K562 (cell line): ENCODE measurements around the gene AHCYL2. TPM values are rescaled to one million over a fixed set of nuclear protein-coding genes. Genes with fewer than 3 reads are reported as not detected.
A peak's percentile ranks its signal among the peaks of the same experiment; 100 is the strongest.

ENCODE experiments used
- CGGBP1 ChIP-seq: fragments of 250-450 bp; sonication (Bioruptor Pico); IDR thresholded peaks from 2 replicates; pipeline ENCODE4 v1.9.0; 2021; ENCODE audit warnings: mild to moderate bottlenecking
- CREB3 ChIP-seq: fragments of 450-650 bp; conservative IDR thresholded peaks from 2 replicates; pipeline ENCODE4 v1.6.1; 2016; ENCODE audit warnings: missing genetic modification characterization, low read depth, mild to moderate bottlenecking, missing compliant biosample characterization, moderate library complexity
- CTBP1 ChIP-seq: fragments of 450-650 bp; IDR thresholded peaks from 2 replicates; pipeline ENCODE4 v1.6.1; 2016; ENCODE audit warnings: borderline replicate concordance
- EP300 ChIP-seq: IDR thresholded peaks from 2 replicates; pipeline ENCODE4 v1.6.1; 2012; ENCODE audit warnings: low read length, improper control_type of control experiment
- GATAD2A ChIP-seq: fragments of 450-650 bp; IDR thresholded peaks from 2 replicates; pipeline ENCODE4 v1.6.1; 2017
- HDAC1 ChIP-seq, 2 experiments: fragments of 450-650 bp; IDR thresholded peaks; 2 replicates each; pipeline ENCODE4 v1.6.1; 2016 to 2017; ENCODE audit warnings: inconsistent platforms in 1 of 2, mild to moderate bottlenecking in 1 of 2, moderate library complexity in 1 of 2
- HDAC2 ChIP-seq: fragments of 450-650 bp; IDR thresholded peaks from 2 replicates; pipeline ENCODE4 v1.6.1; 2016; ENCODE audit warnings: mild to moderate bottlenecking
- JUND ChIP-seq, 2 experiments: IDR thresholded peaks; 2 replicates in 1 of 2; 3 replicates in 1 of 2; pipeline ENCODE4 v1.6.1; 2011; ENCODE audit warnings: borderline replicate concordance in 2 of 2, low read depth in 2 of 2, low read length in 2 of 2, improper control_type of control experiment in 1 of 2, missing biosample characterization in 1 of 2, missing genetic modification characterization in 1 of 2, missing genetic modification reagents in 1 of 2
- MAFK ChIP-seq: IDR thresholded peaks from 2 replicates; pipeline ENCODE4 v1.6.1; 2011; ENCODE audit warnings: low read length, improper control_type of control experiment
- MAZ ChIP-seq, 2 experiments: fragments of 450-650 bp in 1 of 2; sonication (generic) in 1 of 2; formaldehyde crosslinking; IDR thresholded peaks in 1 of 2; conservative IDR thresholded peaks in 1 of 2; 2 replicates each; pipeline versions ENCODE4 v1.4.0 to v1.5.0; 2020; ENCODE audit warnings: mild to moderate bottlenecking in 1 of 2, missing genetic modification reagents in 1 of 2
- MLLT1 ChIP-seq, 2 experiments: fragments of 450-650 bp; IDR thresholded peaks; 2 replicates each; pipeline ENCODE4 v1.6.1; 2016
- NCOA1 ChIP-seq: fragments of 450-650 bp; IDR thresholded peaks from 2 replicates; pipeline ENCODE4 v1.6.1; 2016; ENCODE audit warnings: low read depth
- RFX1 ChIP-seq: fragments of 450-650 bp; IDR thresholded peaks from 2 replicates; pipeline ENCODE4 v1.6.1; 2016; ENCODE audit warnings: mild to moderate bottlenecking, moderate library complexity
- SMARCA4 ChIP-seq: fragments of 450-650 bp; IDR thresholded peaks from 2 replicates; pipeline ENCODE4 v1.6.1; 2016
- TEAD4 ChIP-seq, 2 experiments: sonication (generic) in 1 of 2; formaldehyde crosslinking in 1 of 2; IDR thresholded peaks; 2 replicates each; pipeline versions ENCODE4 v1.6.1 to v1.8.0; 2012 to 2022; ENCODE audit warnings: borderline replicate concordance in 1 of 2, inconsistent platforms in 1 of 2, low read length in 1 of 2, mild to moderate bottlenecking in 1 of 2, missing genetic modification reagents in 1 of 2
- TFAP4 ChIP-seq: sonication (generic); formaldehyde crosslinking; IDR thresholded peaks from 2 replicates; pipeline ENCODE4 v1.8.0; 2022; ENCODE audit warnings: missing genetic modification reagents, mild to moderate bottlenecking, moderate library complexity, borderline replicate concordance
- U2AF1 ChIP-seq: fragments of 200-400 bp; formaldehyde crosslinking; optimal IDR thresholded peaks from 2 replicates; pipeline ENCODE3; 2017; ENCODE audit warnings: mild to moderate bottlenecking, low read depth, low read length, moderate library complexity
- ZEB2 ChIP-seq: fragments of 450-650 bp; IDR thresholded peaks from 2 replicates; pipeline ENCODE4 v1.6.1; 2016
- ZMIZ1 ChIP-seq, 2 experiments: fragments of 150-350 bp in 1 of 2; IDR thresholded peaks; 2 replicates each; pipeline ENCODE4 v1.6.1; 2012 to 2016; ENCODE audit warnings: low read depth in 2 of 2, low read length in 2 of 2, mild to moderate bottlenecking in 1 of 2, moderate library complexity in 1 of 2
- ZNF589 ChIP-seq: fragments of 200-800 bp; sonication (Bioruptor generic); IDR thresholded peaks from 2 replicates; pipeline ENCODE4 v1.6.1; 2016; ENCODE audit warnings: low read depth, missing genetic modification characterization, missing compliant biosample characterization
- polyA plus RNA-seq, 8 experiments: library from polyadenylated mRNA; depleted of rRNA in 4 of 8; stranded (reverse) in 5 of 8; unstranded in 3 of 8; fragments of >200 nt; fragmentation: Nextera tagmentation in 2 of 8; fragmentation: Illumina TruSeq in 1 of 8; extraction: Ambion mirVana in 2 of 8; extraction: Trizol in 1 of 8; gene quantifications; 2 replicates each; pipeline versions ENCODE4 v1.2.1 to v1.2.3, GENCODE V29; 2011 to 2014; ENCODE audit warnings: inconsistent platforms in 1 of 8, missing spikeins in 1 of 8
- total RNA-seq, 7 experiments: library from RNA; depleted of rRNA in 6 of 7; stranded (reverse); fragments of >200 nt in 6 of 7; fragmentation: Illumina TruSeq in 2 of 7; extraction: Trizol in 2 of 7; gene quantifications; 2 replicates each; pipeline versions ENCODE4 v1.2.1 to v1.2.3, GENCODE V29; 2011 to 2021; ENCODE audit warnings: low replicate concordance in 1 of 7

Gene AHCYL2
- total and polyA plus RNA-seq, 9 of the 15 experiments (the other 6 are each of a cell fraction or from before 2014, with no cell fraction given): 0.93 to 10.5 (median 5.2) TPM

GRCh38 chr7:129436335-129436923 lies 211.6 kb downstream of the AHCYL2 start (continued):
- TF ChIP-seq ZMIZ1 (IDR thresholded peaks at IDR 0.05; ENCODE audit: low read depth in 2 of 2, low read length in 2 of 2): peak in 1 of 2 experiments; percentile 81; a peak in 2 of 4 replicates
- TF ChIP-seq MAFK: peak; percentile 18; the same call in 1 of the 2 replicates
- no peak for TF ChIP-seq CGGBP1 (CRISPR knock-in tag)
- TF ChIP-seq CREB3 (tag): no peak
- peak; percentile 19; the same call in 1 of the 2 replicates for TF ChIP-seq JUND (IDR thresholded peaks at IDR 0.05; ENCODE audit: borderline replicate concordance, low read depth, low read length)
- TF ChIP-seq JUND (tag; IDR thresholded peaks at IDR 0.05; ENCODE audit: borderline replicate concordance, low read depth, low read length): no peak; the same call in 2 of the 3 replicates
- peak; percentile 96 for TF ChIP-seq ZEB2
- no peak for TF ChIP-seq U2AF1
- peak in 1 of 2 experiments; percentile 49; a peak in 1 of 4 replicates for TF ChIP-seq HDAC1 (IDR thresholded peaks at IDR 0.05)
- TF ChIP-seq SMARCA4: peak; percentile 41; the same call in 1 of the 2 replicates
- peak; percentile 85; the same call in 1 of the 2 replicates for TF ChIP-seq CTBP1
- TF ChIP-seq TFAP4 (CRISPR knock-in tag): 0 out of 2 replicates have a peak, but pooled peaks have one; percentile 18
- peak in 1 of 2 experiments; percentile 99; a peak in 2 of 4 replicates for TF ChIP-seq MLLT1 (IDR thresholded peaks at IDR 0.05)
- peak; percentile 76 for TF ChIP-seq TEAD4 (IDR thresholded peaks at IDR 0.05; ENCODE audit: low read length)
- TF ChIP-seq TEAD4 (CRISPR knock-in tag; IDR thresholded peaks at IDR 0.05; ENCODE audit: borderline replicate concordance): no peak
- TF ChIP-seq ZNF589 (CRISPR knock-in tag): no peak
- peak; percentile 36; the same call in 1 of the 2 replicates for TF ChIP-seq GATAD2A
- peak; percentile 84; the same call in 1 of the 2 replicates for TF ChIP-seq HDAC2
- peak in 1 of 2 experiments; percentile 19; a peak in 1 of 4 replicates for TF ChIP-seq MAZ (CRISPR knock-in tag; conservative IDR thresholded peaks at IDR 0.05 in 1 of 2, IDR thresholded peaks at IDR 0.05 in 1 of 2)
- peak; percentile 52; the same call in 1 of the 2 replicates for TF ChIP-seq NCOA1
- no peak for TF ChIP-seq RFX1
- TF ChIP-seq EP300: peak; percentile 45; the same call in 1 of the 2 replicates
